Liver (tissue), 9 donors: Measurements from ENCODE around the gene MED8. TPM values are rescaled to one million over a fixed set of nuclear protein-coding genes. Genes with fewer than 3 reads are reported as not detected.

Experiments
- DNase-seq: peaks from one replicate; pipeline ENCODE4 v3.0.0-alpha.2; 2017; ENCODE audit warnings: low spot score
- H3K27ac ChIP-seq, 2 donors: one replicate each; pipeline ENCODE4 v1.7.0; 2013; ENCODE audit warnings: inconsistent platforms in 2 of 2, low read length in 2 of 2, control low read depth in 1 of 2, low read depth in 1 of 2, mild to moderate bottlenecking in 1 of 2
- H3K27me3 ChIP-seq, 4 donors: one replicate each; pipeline versions ENCODE4 v1.6.1 to v1.7.0; 2013; ENCODE audit warnings: low read length in 3 of 4, inconsistent platforms in 1 of 4, mild to moderate bottlenecking in 1 of 4, moderate library complexity in 1 of 4; ENCODE audit not compliant: control insufficient read depth in 4 of 4, insufficient read depth in 4 of 4
- H3K36me3 ChIP-seq, 4 donors: one replicate each; pipeline versions ENCODE4 v1.6.1 to v1.7.0; 2013; ENCODE audit warnings: low read length in 3 of 4, mild to moderate bottlenecking in 3 of 4, low read depth in 1 of 4, moderate library complexity in 1 of 4; ENCODE audit not compliant: control insufficient read depth in 4 of 4, insufficient read depth in 3 of 4
- H3K4me1 ChIP-seq, 4 donors: one replicate each; pipeline versions ENCODE4 v1.6.1 to v1.7.0; 2013; ENCODE audit warnings: low read length in 3 of 4, mild to moderate bottlenecking in 3 of 4, moderate library complexity in 1 of 4; ENCODE audit not compliant: control insufficient read depth in 4 of 4, insufficient read depth in 4 of 4
- H3K4me3 ChIP-seq, 3 donors: one replicate each; pipeline versions ENCODE4 v1.6.1 to v1.7.0; 2013; ENCODE audit warnings: low read length in 3 of 3, control low read depth in 1 of 3, low read depth in 1 of 3, mild to moderate bottlenecking in 1 of 3
- H3K9ac ChIP-seq, 2 donors: one replicate each; pipeline ENCODE4 v1.7.0; 2013; ENCODE audit warnings: low read length in 2 of 2, mild to moderate bottlenecking in 2 of 2, moderate library complexity in 2 of 2, control low read depth in 1 of 2, low read depth in 1 of 2
- H3K9me3 ChIP-seq, 4 donors: one replicate each; pipeline versions ENCODE4 v1.6.1 to v1.7.0; 2013; ENCODE audit warnings: low read length in 3 of 4; ENCODE audit not compliant: control insufficient read depth in 4 of 4
- EGR1 ChIP-seq, 2 donors: IDR thresholded peaks; 2 replicates each; pipeline ENCODE4 v1.6.1; 2016 to 2018; ENCODE audit warnings: antibody characterized with exemption in 2 of 2, low read depth in 2 of 2
- FOXA1 ChIP-seq: IDR thresholded peaks from 2 replicates; pipeline ENCODE4 v1.6.1; 2016; ENCODE audit warnings: antibody characterized with exemption
- FOXA2 ChIP-seq: IDR thresholded peaks from 2 replicates; pipeline ENCODE4 v1.6.1; 2016; ENCODE audit warnings: antibody characterized with exemption
- HNF4A ChIP-seq, 2 donors: conservative IDR thresholded peaks; 2 replicates each; pipeline ENCODE4 v1.6.1; 2016; ENCODE audit warnings: antibody characterized with exemption in 2 of 2, mild to moderate bottlenecking in 2 of 2
- HNF4G ChIP-seq: IDR thresholded peaks from 2 replicates; pipeline ENCODE4 v1.6.1; 2016; ENCODE audit warnings: antibody characterized with exemption
- JUND ChIP-seq, 2 donors: IDR thresholded peaks; 2 replicates each; pipeline ENCODE4 v1.6.1; 2016; ENCODE audit warnings: antibody characterized with exemption in 2 of 2
- MAX ChIP-seq: IDR thresholded peaks from 2 replicates; pipeline ENCODE4 v1.6.1; 2016; ENCODE audit warnings: antibody characterized with exemption
- NR2F2 ChIP-seq: IDR thresholded peaks from 2 replicates; pipeline ENCODE4 v1.6.1; 2016; ENCODE audit warnings: antibody characterized with exemption
- RAD21 ChIP-seq, 2 donors: IDR thresholded peaks; 2 replicates each; pipeline ENCODE4 v1.6.1; 2016; ENCODE audit warnings: antibody characterized with exemption in 2 of 2, mild to moderate bottlenecking in 2 of 2
- REST ChIP-seq: IDR thresholded peaks from 2 replicates; pipeline ENCODE4 v1.6.1; 2016; ENCODE audit warnings: antibody characterized with exemption, mild to moderate bottlenecking
- RXRA ChIP-seq, 2 donors: IDR thresholded peaks; 2 replicates each; pipeline ENCODE4 v1.6.1; 2017 to 2018; ENCODE audit warnings: antibody characterized with exemption in 2 of 2, mild to moderate bottlenecking in 1 of 2
- SP1 ChIP-seq: IDR thresholded peaks from 2 replicates; pipeline ENCODE4 v1.6.1; 2018; ENCODE audit warnings: antibody characterized with exemption, mild to moderate bottlenecking
- TAF1 ChIP-seq: conservative IDR thresholded peaks from 2 replicates; pipeline ENCODE4 v1.6.1; 2016; ENCODE audit warnings: antibody characterized with exemption, mild to moderate bottlenecking
- YY1 ChIP-seq: IDR thresholded peaks from 2 replicates; pipeline ENCODE4 v1.6.1; 2016; ENCODE audit warnings: antibody characterized with exemption, mild to moderate bottlenecking
- ZBTB33 ChIP-seq: IDR thresholded peaks from 2 replicates; pipeline ENCODE4 v1.6.1; 2016; ENCODE audit warnings: antibody characterized with exemption
- WGBS: extraction: QIAGEN DNeasy Blood & Tissue Kit; methylation state at CpG from one replicate; pipeline ENCODE4 v1.1.7; 2013; 5-methylcytosine and 5-hydroxymethylcytosine counted together
- polyA plus RNA-seq, 2 donors: library from polyadenylated mRNA; stranded (reverse) in 1 of 2; unstranded in 1 of 2; fragments of 200-250 nt in 1 of 2; fragments of >200 nt in 1 of 2; fragmentation: Nextera tagmentation in 1 of 2; extraction: Ambion mirVana in 1 of 2; gene quantifications; one replicate each; pipeline versions ENCODE4 v1.2.1 to v1.2.3, GENCODE V29; 2013 to 2015
- total RNA-seq, 2 donors: library from RNA; depleted of rRNA; stranded (reverse); fragments of >200 nt; gene quantifications; one replicate each; pipeline ENCODE4 v1.2.3, GENCODE V29; 2014
- TF ChIP-seq, protein P1 (sequence below): fragments of 150-350 bp; IDR thresholded peaks from 2 replicates; pipeline ENCODE4 v1.5.1; 2017; ENCODE audit warnings: improper control_type of control experiment, low read depth, low read length; ENCODE audit not compliant: missing input control
- TF ChIP-seq, protein P2 (sequence below): IDR thresholded peaks from 2 replicates; pipeline ENCODE4 v1.6.1; 2016; ENCODE audit warnings: antibody characterized with exemption
- donor health status: healthy.
- donor health status: healthy.
- donor health status: healthy.
- donor health status: healthy.
- donor health status: healthy.

MED8 gene
- total and polyA plus RNA-seq, 4 donors: 26.2 to 37.6 (median 29.1) TPM

- no peaks in the 10 kb centered on the region for H3K9me3 ChIP-seq
- DNase-seq: no peak
- no peak overlapping the region for H3K9ac ChIP-seq
- H3K27ac ChIP-seq: no peak overlapping the region
- H3K4me1 ChIP-seq: peaks cover 6 to 14% (median 12%) of the 10 kb centered on the region in 4 donors
- TF ChIP-seq JUND (IDR thresholded peaks at IDR 0.05) (no peak), FOXA2 (no peak), TAF1 (no peak), ZBTB33 (no peak), NR2F2 (no peak), MAX (no peak), HNF4A (conservative IDR thresholded peaks at IDR 0.05) (no peak), FOXA1 (no peak), HNF4G (no peak), EGR1 (IDR thresholded peaks at IDR 0.05; ENCODE audit: low read depth in 2 of 2) (no peak)
- TF ChIP-seq, protein P1, sequence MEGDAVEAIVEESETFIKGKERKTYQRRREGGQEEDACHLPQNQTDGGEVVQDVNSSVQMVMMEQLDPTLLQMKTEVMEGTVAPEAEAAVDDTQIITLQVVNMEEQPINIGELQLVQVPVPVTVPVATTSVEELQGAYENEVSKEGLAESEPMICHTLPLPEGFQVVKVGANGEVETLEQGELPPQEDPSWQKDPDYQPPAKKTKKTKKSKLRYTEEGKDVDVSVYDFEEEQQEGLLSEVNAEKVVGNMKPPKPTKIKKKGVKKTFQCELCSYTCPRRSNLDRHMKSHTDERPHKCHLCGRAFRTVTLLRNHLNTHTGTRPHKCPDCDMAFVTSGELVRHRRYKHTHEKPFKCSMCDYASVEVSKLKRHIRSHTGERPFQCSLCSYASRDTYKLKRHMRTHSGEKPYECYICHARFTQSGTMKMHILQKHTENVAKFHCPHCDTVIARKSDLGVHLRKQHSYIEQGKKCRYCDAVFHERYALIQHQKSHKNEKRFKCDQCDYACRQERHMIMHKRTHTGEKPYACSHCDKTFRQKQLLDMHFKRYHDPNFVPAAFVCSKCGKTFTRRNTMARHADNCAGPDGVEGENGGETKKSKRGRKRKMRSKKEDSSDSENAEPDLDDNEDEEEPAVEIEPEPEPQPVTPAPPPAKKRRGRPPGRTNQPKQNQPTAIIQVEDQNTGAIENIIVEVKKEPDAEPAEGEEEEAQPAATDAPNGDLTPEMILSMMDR: no peak
- TF ChIP-seq, protein P2, sequence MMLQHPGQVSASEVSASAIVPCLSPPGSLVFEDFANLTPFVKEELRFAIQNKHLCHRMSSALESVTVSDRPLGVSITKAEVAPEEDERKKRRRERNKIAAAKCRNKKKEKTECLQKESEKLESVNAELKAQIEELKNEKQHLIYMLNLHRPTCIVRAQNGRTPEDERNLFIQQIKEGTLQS: no peak
- peaks cover 2 to 33% (median 18%) of the 10 kb centered on the region in 4 donors for H3K36me3 ChIP-seq
- H3K27me3 ChIP-seq: no peaks in the 10 kb centered on the region
- H3K4me3 ChIP-seq: no peak overlapping the region
- WGBS: 58% methylated on average over 11 of the region's 11 CpGs
Observed at GRCh38 chr1:43359696-43360095, 29.9 kb downstream of the MED8 start.

- Histone ChIP-seq H3K36me3 (peaks cover under 1 to 26% (median 11%) of the 10 kb centered on the region in 4 donors), H3K4me3 (peak within 1 kb of the TSS; percentile 70 to 76 (median 76)), H3K27ac (peak within 1 kb of the TSS; percentile 47 to 60), H3K27me3 (no peaks in the 10 kb centered on the region), H3K9me3 (no peaks in the 10 kb centered on the region), H3K9ac (peak within 1 kb of the TSS; percentile 58 to 77), H3K4me1 (peaks cover 6 to 14% (median 12%) of the 10 kb centered on the region in 4 donors)
- 4% methylated on average over 59 of the region's 59 CpGs for WGBS
- DNase-seq: peak; percentile 99
- TF ChIP-seq, protein P2: no peak
- TF ChIP-seq ZBTB33 (peak; percentile 99), RAD21 (IDR thresholded peaks at IDR 0.05) (peak in 1 of 2 donors; percentile 35), FOXA2 (no peak), TAF1 (no peak), JUND (IDR thresholded peaks at IDR 0.05) (no peak), REST (no peak), SP1 (peak; percentile 69), YY1 (peak; percentile 47), RXRA (IDR thresholded peaks at IDR 0.05) (no peak), NR2F2 (no peak)
- TF ChIP-seq, protein P1: no peak
Observed at GRCh38 chr1:43358746-43359693, 30.6 kb downstream of the MED8 start, which contains the start of gene CDC20. Gene CDC20 (plus strand): TSS chr1:43358981. CDS start chr1:43359216, 235 bp downstream.
